Astrocyte of the cerebellum (primary cell): ENCODE measurements around the gene CCDC68.

Experiments used
- DNase-seq: peaks from one replicate; pipeline ENCODE4 v3.0.0-alpha.2; 2011; ENCODE audit warnings: low read depth
- H3K4me3 ChIP-seq: 2 replicates; pipeline ENCODE4 v1.5.1; 2011; ENCODE audit warnings: mild to moderate bottlenecking, low read depth, low read length, moderate library complexity
- CTCF ChIP-seq: IDR thresholded peaks from 2 replicates; pipeline ENCODE4 v1.5.1; 2012; ENCODE audit warnings: low read length, low read depth, moderate library complexity, mild to moderate bottlenecking; ENCODE audit errors: missing control alignments
- in situ Hi-C: cut with HindIII; loops from 2 replicates; pipeline ENCODE4 v1.10.0; 2017; ENCODE audit warnings: low sequenced_read_pairs

The CCDC68 gene

GRCh38 chr18:54931152-54931551 is 28.1 kb downstream of the CCDC68 start:
- DNase-seq = no peak
- in situ Hi-C loops = no loop called here
- no peak overlapping the region for H3K4me3 ChIP-seq
- TF ChIP-seq CTCF = no peak

- no peak for TF ChIP-seq CTCF
- in situ Hi-C loops = no loop called here
- no peak for DNase-seq
- H3K4me3 ChIP-seq = no peak overlapping the region
Observed at GRCh38 chr18:54928236-54928635, 31.0 kb downstream of the CCDC68 start.

DNA sequence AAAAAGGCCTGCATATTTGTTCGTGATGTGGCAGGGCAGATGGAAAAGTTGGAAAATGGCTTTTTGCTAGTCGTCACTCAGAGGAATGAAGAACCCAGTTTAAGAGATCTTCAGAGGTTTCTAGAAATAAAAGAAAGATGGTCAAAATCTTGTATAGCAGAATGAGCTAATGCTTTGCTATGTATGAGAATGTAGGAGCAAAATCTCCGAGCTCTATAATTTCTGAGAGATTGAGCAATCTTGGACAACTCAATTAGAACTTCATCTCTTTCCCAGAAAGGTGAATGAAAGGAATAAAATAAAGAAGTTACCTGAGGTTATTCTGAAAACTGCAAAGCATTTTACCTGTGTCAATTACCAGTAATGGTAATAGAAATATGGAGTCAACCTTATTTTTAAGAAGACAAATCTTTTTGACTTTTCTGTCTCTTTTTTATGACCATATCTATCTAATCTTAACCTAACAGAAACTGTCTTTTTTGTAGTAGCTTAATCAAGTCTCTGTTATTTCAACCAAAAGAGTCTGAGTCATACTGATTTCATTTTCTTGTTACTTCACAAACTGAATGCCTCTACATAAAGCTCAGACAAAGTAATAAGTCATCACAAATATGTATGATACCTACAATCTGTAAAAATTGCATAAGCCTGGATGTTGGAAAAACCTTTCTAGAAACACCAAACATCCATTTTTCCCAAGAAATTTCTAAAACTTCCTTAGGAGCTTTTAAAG is 32.5 kb downstream of the CCDC68 start:
- H3K4me3 ChIP-seq = no peak overlapping the region
- no peak for TF ChIP-seq CTCF
- in situ Hi-C loops = no loop called here
- no peak for DNase-seq

GRCh38 chr18:54924948-54925347 is 34.3 kb downstream of the CCDC68 start:
- in situ Hi-C loops = no loop called here
- DNase-seq = no peak
- TF ChIP-seq CTCF = no peak
- H3K4me3 ChIP-seq = no peak overlapping the region

- in situ Hi-C loops = no loop called here
- H3K4me3 ChIP-seq = no peak overlapping the region
- DNase-seq = no peak
- no peak for TF ChIP-seq CTCF
Observed at GRCh38 chr18:54923339-54923956, 35.8 kb downstream of the CCDC68 start.

DNA sequence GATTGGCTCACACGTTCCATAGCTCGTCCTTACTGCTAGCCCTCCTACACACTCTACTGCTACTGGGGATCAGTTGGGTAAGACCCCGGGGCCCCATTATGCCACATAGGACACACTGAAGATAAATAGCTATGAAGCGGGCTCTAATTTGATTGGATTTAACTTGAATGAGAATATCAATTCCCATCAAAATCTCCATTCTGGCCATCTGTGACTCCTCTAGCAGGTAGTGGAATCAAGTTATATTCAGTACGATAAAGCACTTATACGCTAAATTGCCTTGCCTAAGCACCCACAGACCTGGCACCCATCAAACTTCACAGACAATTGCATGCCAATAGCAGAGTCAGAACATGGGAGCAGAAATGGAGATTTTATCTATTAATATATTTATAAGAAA is 39.8 kb downstream of the CCDC68 start:
- in situ Hi-C loops = no loop called here
- H3K4me3 ChIP-seq = no peak overlapping the region
- TF ChIP-seq CTCF = no peak
- no peak for DNase-seq
